ENCODE data around the gene FARP1. TPM values are rescaled to one million over a fixed set of nuclear protein-coding genes. Genes with fewer than 3 reads are reported as not detected.

The FARP1 gene
- total and polyA plus RNA-seq, 10 of the 15 experiments (the other 5 are each of a cell fraction or from before 2014, with no cell fraction given), result 0.17 to 6.9 (median 0.68) TPM

DNA sequence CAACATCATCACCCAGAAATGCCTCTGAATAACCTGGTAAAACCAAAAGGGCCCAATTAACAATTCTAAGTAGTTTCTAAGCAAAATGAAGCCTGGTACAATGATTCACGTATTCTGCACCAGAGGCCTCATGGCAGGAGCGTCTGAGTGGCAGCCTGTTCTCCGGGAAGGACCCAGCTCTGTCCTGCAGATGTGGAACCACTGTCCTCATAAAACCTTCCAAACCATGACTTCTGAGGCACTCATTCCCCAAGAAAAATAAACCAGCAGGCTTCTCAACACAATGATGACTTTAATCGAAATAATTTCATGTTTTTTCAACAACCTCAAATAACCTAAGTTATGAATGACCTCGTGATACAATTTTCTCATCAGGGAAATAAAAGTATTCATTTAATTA, 344.1 kb downstream of the FARP1 start:
- DNase-seq (ENCODE audit: low read depth, low spot score) (no peak), ATAC-seq (no peak), FAIRE-seq (no peak)
- ChIA-PET SMC1A (ENCODE audit: uncharacterized antibody, unreplicated experiment) (interaction anchor here (1.0 to 5.4 kb wide), 7 partner anchors 10 to 166 kb away, joined by 3 to 36 read pairs (median 15); no protein-coding TSS in a partner anchor), POLR2A (interaction anchor here (0.9 kb wide), 1 partner anchor 165 kb away, joined by 3 read pairs; no protein-coding TSS in a partner anchor), RAD21 (ENCODE audit: unreplicated experiment) (interaction anchor here (0.6 to 4.0 kb wide), 6 partner anchors 9 to 169 kb away, joined by 3 to 21 read pairs (median 6); no protein-coding TSS in a partner anchor), CTCF (interaction anchor here (1.2 to 4.2 kb wide), 3 partner anchors 9 to 166 kb away, joined by 4 to 31 read pairs (median 8); no protein-coding TSS in a partner anchor)
- in situ Hi-C loops (cut with MboI) (no loop called here), intact Hi-C loops (cut with micrococcal nuclease; ENCODE audit: unreplicated experiment) (no loop called here)
- H3K9ac ChIP-seq (ENCODE audit: control insufficient read depth, insufficient read depth, low read length), result no peak overlapping the region
- no peaks in the 10 kb centered on the region for H3K27me3 ChIP-seq (replicated peaks in 1 of 2; ENCODE audit: control insufficient read depth in 2 of 2, insufficient read depth in 2 of 2, low read length in 1 of 2)
- H4K20me1 ChIP-seq (ENCODE audit: control insufficient read depth, insufficient read depth), result no peaks in the 10 kb centered on the region; the same call in 1 of the 2 replicates
- no TSS peak for BruUV-seq (replicated peaks)
- no peak overlapping the region for H2AFZ ChIP-seq (ENCODE audit: control insufficient read depth, low read depth, low read length)
- H3K27ac ChIP-seq (ENCODE audit: control insufficient read depth, insufficient read depth), result no peak overlapping the region
- 100% methylated on average over 5 of the region's 5 CpGs for WGBS (ENCODE audit: insufficient coverage, insufficient replicate concordance, low lambda C conversion rate, missing lambda C conversion rate)
- no peaks in the 10 kb centered on the region for H3K9me3 ChIP-seq (replicated peaks; ENCODE audit: control insufficient read depth, insufficient read depth, low read length)
- peaks cover 4 to 5% of the 10 kb centered on the region in 2 experiments; a peak in 3 of 4 replicates for H3K36me3 ChIP-seq (ENCODE audit: control insufficient read depth in 2 of 2, insufficient read depth in 2 of 2, low read length in 1 of 2)
- peaks cover 76% of the 10 kb centered on the region for H3K4me1 ChIP-seq (ENCODE audit: control insufficient read depth, insufficient read depth, low read length)
- H3K4me3 ChIP-seq, result no peak overlapping the region
- H3K79me2 ChIP-seq (ENCODE audit: control insufficient read depth, insufficient read depth, low read length), result peaks cover 88% of the 10 kb centered on the region
- no peak overlapping the region for H3K4me2 ChIP-seq (ENCODE audit: control insufficient read depth, insufficient read depth)
- TF ChIP-seq, protein P1, sequence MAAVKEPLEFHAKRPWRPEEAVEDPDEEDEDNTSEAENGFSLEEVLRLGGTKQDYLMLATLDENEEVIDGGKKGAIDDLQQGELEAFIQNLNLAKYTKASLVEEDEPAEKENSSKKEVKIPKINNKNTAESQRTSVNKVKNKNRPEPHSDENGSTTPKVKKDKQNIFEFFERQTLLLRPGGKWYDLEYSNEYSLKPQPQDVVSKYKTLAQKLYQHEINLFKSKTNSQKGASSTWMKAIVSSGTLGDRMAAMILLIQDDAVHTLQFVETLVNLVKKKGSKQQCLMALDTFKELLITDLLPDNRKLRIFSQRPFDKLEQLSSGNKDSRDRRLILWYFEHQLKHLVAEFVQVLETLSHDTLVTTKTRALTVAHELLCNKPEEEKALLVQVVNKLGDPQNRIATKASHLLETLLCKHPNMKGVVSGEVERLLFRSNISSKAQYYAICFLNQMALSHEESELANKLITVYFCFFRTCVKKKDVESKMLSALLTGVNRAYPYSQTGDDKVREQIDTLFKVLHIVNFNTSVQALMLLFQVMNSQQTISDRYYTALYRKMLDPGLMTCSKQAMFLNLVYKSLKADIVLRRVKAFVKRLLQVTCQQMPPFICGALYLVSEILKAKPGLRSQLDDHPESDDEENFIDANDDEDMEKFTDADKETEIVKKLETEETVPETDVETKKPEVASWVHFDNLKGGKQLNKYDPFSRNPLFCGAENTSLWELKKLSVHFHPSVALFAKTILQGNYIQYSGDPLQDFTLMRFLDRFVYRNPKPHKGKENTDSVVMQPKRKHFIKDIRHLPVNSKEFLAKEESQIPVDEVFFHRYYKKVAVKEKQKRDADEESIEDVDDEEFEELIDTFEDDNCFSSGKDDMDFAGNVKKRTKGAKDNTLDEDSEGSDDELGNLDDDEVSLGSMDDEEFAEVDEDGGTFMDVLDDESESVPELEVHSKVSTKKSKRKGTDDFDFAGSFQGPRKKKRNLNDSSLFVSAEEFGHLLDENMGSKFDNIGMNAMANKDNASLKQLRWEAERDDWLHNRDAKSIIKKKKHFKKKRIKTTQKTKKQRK (IDR thresholded peaks at IDR 0.05; ENCODE audit: low read depth, low read length), result no peak
- no peak for TF ChIP-seq ZSCAN29 (IDR thresholded peaks at IDR 0.05)
- no peak for TF ChIP-seq STAT1 (conservative IDR thresholded peaks at IDR 0.05)
- TF ChIP-seq, protein P2, sequence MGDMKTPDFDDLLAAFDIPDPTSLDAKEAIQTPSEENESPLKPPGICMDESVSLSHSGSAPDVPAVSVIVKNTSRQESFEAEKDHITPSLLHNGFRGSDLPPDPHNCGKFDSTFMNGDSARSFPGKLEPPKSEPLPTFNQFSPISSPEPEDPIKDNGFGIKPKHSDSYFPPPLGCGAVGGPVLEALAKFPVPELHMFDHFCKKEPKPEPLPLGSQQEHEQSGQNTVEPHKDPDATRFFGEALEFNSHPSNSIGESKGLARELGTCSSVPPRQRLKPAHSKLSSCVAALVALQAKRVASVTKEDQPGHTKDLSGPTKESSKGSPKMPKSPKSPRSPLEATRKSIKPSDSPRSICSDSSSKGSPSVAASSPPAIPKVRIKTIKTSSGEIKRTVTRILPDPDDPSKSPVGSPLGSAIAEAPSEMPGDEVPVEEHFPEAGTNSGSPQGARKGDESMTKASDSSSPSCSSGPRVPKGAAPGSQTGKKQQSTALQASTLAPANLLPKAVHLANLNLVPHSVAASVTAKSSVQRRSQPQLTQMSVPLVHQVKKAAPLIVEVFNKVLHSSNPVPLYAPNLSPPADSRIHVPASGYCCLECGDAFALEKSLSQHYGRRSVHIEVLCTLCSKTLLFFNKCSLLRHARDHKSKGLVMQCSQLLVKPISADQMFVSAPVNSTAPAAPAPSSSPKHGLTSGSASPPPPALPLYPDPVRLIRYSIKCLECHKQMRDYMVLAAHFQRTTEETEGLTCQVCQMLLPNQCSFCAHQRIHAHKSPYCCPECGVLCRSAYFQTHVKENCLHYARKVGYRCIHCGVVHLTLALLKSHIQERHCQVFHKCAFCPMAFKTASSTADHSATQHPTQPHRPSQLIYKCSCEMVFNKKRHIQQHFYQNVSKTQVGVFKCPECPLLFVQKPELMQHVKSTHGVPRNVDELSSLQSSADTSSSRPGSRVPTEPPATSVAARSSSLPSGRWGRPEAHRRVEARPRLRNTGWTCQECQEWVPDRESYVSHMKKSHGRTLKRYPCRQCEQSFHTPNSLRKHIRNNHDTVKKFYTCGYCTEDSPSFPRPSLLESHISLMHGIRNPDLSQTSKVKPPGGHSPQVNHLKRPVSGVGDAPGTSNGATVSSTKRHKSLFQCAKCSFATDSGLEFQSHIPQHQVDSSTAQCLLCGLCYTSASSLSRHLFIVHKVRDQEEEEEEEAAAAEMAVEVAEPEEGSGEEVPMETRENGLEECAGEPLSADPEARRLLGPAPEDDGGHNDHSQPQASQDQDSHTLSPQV (IDR thresholded peaks at IDR 0.05), result no peak
- no peak for TF ChIP-seq TAF1 (IDR thresholded peaks at IDR 0.05; ENCODE audit: borderline replicate concordance, low read depth, low read length)
- no peak for TF ChIP-seq ATF7 (IDR thresholded peaks at IDR 0.05; ENCODE audit: low read depth)
- no peak for TF ChIP-seq MYB (IDR thresholded peaks at IDR 0.05; ENCODE audit: borderline replicate concordance, low read depth, low read length)
- no peak for TF ChIP-seq SREBF2 (IDR thresholded peaks at IDR 0.05; ENCODE audit: low read length)
- no peak for TF ChIP-seq EED (IDR thresholded peaks at IDR 0.05; ENCODE audit: low read depth)
- TF ChIP-seq HDAC2 (IDR thresholded peaks at IDR 0.05), result no peak
- TF ChIP-seq ZNF622 (IDR thresholded peaks at IDR 0.05), result no peak
- TF ChIP-seq TARDBP (IDR thresholded peaks at IDR 0.05; ENCODE audit: borderline replicate concordance), result no peak
- no peak for TF ChIP-seq DPF2 (IDR thresholded peaks at IDR 0.05)
- no peak for TF ChIP-seq CBFB (IDR thresholded peaks at IDR 0.05; ENCODE audit: low read depth)
- TF ChIP-seq MTA2 (IDR thresholded peaks at IDR 0.05; ENCODE audit: low read depth), result no peak
- TF ChIP-seq PAX8 (IDR thresholded peaks at IDR 0.05), result no peak
- TF ChIP-seq, protein P3, sequence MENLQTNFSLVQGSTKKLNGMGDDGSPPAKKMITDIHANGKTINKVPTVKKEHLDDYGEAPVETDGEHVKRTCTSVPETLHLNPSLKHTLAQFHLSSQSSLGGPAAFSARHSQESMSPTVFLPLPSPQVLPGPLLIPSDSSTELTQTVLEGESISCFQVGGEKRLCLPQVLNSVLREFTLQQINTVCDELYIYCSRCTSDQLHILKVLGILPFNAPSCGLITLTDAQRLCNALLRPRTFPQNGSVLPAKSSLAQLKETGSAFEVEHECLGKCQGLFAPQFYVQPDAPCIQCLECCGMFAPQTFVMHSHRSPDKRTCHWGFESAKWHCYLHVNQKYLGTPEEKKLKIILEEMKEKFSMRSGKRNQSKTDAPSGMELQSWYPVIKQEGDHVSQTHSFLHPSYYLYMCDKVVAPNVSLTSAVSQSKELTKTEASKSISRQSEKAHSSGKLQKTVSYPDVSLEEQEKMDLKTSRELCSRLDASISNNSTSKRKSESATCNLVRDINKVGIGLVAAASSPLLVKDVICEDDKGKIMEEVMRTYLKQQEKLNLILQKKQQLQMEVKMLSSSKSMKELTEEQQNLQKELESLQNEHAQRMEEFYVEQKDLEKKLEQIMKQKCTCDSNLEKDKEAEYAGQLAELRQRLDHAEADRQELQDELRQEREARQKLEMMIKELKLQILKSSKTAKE (IDR thresholded peaks at IDR 0.05; ENCODE audit: low read depth, poor library complexity, severe bottlenecking), result no peak
- TF ChIP-seq CHD1 (IDR thresholded peaks at IDR 0.05; ENCODE audit: low read depth, low read length), result no peak
